Measurements from ENCODE around the gene AAGAB. TPM values are rescaled to one million over a fixed set of nuclear protein-coding genes. Genes with fewer than 3 reads are reported as not detected.
A peak's percentile ranks its signal among the peaks of the same experiment; 100 is the strongest.

Gene AAGAB
- total and polyA plus RNA-seq, 4 donors, result 16.4 to 24.5 (median 21.2) TPM

DNA sequence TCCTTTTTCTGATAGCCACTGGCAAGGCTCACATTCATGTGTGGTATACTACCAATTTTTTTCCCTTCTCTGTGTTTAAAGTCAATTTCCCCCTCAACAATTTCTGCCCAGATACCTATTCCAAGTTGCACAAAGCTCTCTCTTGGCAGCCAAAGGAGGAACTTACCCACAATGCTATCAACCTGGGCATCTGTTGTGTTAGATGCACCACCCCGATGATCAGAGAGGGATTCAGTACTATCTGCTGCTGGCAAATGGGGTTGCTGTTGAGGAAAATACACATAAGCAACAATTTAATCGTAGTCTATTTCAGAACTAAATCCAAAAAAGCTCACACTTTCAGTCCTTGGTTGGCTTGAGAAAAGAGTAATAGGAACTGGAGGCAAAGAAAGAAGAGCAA lies 46.1 kb downstream of the AAGAB start:
- peaks cover 0 to 2% of the 10 kb centered on the region in 2 donors for H3K4me1 ChIP-seq (ENCODE audit: control insufficient read depth in 1 of 2, insufficient read depth in 2 of 2, low read length in 2 of 2)
- H3K27me3 ChIP-seq (ENCODE audit: control insufficient read depth in 1 of 2, insufficient read depth in 2 of 2, low read length in 1 of 2), result no peaks in the 10 kb centered on the region
- no peak overlapping the region for H3K4me3 ChIP-seq (ENCODE audit: low read length in 2 of 2)
- ATAC-seq (ENCODE audit: low FRiP score), result no peak
- H3K36me3 ChIP-seq (ENCODE audit: control insufficient read depth in 1 of 2, insufficient read depth in 2 of 2, low read length in 1 of 2), result peaks cover 0 to 3% of the 10 kb centered on the region in 2 donors
- no peak overlapping the region for H3K27ac ChIP-seq (ENCODE audit: low read depth in 1 of 2, low read length in 2 of 2)
- intact Hi-C loops (cut with DNase I), result no loop called here
- DNase-seq, result no peak
- no peaks in the 10 kb centered on the region for H3K9me3 ChIP-seq (ENCODE audit: control insufficient read depth, low read length)
- WGBS, 2 donors, result 73 to 97% methylated on average over 2 of the region's 2 CpGs

- no peak for DNase-seq
- 98% methylated on average over 3 of the region's 3 CpGs for WGBS, 2 donors
- Histone ChIP-seq H3K36me3 (ENCODE audit: control insufficient read depth in 1 of 2, insufficient read depth in 2 of 2, low read length in 1 of 2) (peaks cover 0 to 3% of the 10 kb centered on the region in 2 donors), H3K27me3 (ENCODE audit: control insufficient read depth in 1 of 2, insufficient read depth in 2 of 2, low read length in 1 of 2) (no peaks in the 10 kb centered on the region), H3K9me3 (ENCODE audit: control insufficient read depth, low read length) (no peaks in the 10 kb centered on the region), H3K4me3 (ENCODE audit: low read length in 2 of 2) (no peak overlapping the region), H3K27ac (ENCODE audit: low read depth in 1 of 2, low read length in 2 of 2) (no peak overlapping the region), H3K4me1 (ENCODE audit: control insufficient read depth in 1 of 2, insufficient read depth in 2 of 2, low read length in 2 of 2) (peaks cover 0 to 2% of the 10 kb centered on the region in 2 donors)
- intact Hi-C loops (cut with DNase I), result no loop called here
- ATAC-seq (ENCODE audit: low FRiP score), result no peak
These were observed 46.8 kb downstream of the AAGAB start for GRCh38 chr15:67207555-67208207.

DNA sequence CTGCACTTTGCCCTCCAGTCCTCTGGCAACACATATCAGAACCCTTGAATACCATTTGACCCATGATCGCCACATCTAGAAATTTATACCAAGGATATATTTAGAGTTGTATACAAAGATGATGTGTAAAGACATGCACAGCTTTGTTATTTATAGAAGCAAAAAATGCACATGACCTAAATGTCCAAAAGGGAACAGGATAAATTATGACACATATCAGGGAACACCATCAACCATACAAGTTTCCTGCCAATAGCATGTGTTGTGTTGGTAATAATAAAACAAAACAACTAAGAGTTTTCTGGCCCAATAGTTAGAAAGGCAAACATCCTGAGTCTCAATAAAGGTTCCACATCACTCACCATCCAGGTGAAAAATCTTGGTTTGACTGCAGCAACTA lies 51.5 kb downstream of the AAGAB start:
- DNase-seq (no peak), ATAC-seq (ENCODE audit: low FRiP score) (no peak)
- Histone ChIP-seq H3K4me3 (ENCODE audit: low read length in 2 of 2) (no peak overlapping the region), H3K4me1 (ENCODE audit: control insufficient read depth in 1 of 2, insufficient read depth in 2 of 2, low read length in 2 of 2) (peaks cover 14 to 15% of the 10 kb centered on the region in 2 donors), H3K36me3 (ENCODE audit: control insufficient read depth in 1 of 2, insufficient read depth in 2 of 2, low read length in 1 of 2) (peaks cover 0 to 5% of the 10 kb centered on the region in 2 donors), H3K27me3 (ENCODE audit: control insufficient read depth in 1 of 2, insufficient read depth in 2 of 2, low read length in 1 of 2) (no peaks in the 10 kb centered on the region), H3K9me3 (ENCODE audit: control insufficient read depth, low read length) (no peaks in the 10 kb centered on the region), H3K27ac (ENCODE audit: low read depth in 1 of 2, low read length in 2 of 2) (no peak overlapping the region)
- 87% methylated on average over 1 of the region's 1 CpG for WGBS, 2 donors
- intact Hi-C loops (cut with DNase I), result no loop called here

DNA sequence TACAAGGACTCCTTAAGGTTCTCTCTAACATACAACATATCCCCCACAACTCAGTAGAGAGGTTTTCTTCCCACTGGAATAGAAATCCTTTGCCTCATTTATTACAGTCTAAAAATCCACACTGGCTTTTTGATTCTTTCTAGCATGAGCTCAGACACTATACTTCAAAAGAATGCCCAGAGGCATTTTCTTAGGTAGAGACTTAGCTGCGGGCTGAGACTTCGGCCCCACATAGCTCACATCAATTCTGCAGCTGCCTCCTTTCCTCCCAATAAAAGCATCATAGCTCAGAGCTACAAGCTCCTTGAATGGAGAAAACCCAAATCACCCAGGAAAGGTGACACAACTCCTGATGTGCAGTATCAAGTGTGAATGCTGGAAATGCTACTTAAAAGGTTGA lies 52.4 kb downstream of the AAGAB start:
- 83 to 89% methylated on average over 2 of the region's 2 CpGs for WGBS, 2 donors
- Histone ChIP-seq H3K4me3 (ENCODE audit: low read length in 2 of 2) (no peak overlapping the region), H3K4me1 (ENCODE audit: control insufficient read depth in 1 of 2, insufficient read depth in 2 of 2, low read length in 2 of 2) (peaks cover 14 to 15% of the 10 kb centered on the region in 2 donors), H3K36me3 (ENCODE audit: control insufficient read depth in 1 of 2, insufficient read depth in 2 of 2, low read length in 1 of 2) (peaks cover 0 to 3% of the 10 kb centered on the region in 2 donors), H3K27ac (ENCODE audit: low read depth in 1 of 2, low read length in 2 of 2) (no peak overlapping the region), H3K27me3 (ENCODE audit: control insufficient read depth in 1 of 2, insufficient read depth in 2 of 2, low read length in 1 of 2) (no peaks in the 10 kb centered on the region), H3K9me3 (ENCODE audit: control insufficient read depth, low read length) (no peaks in the 10 kb centered on the region)
- intact Hi-C loops (cut with DNase I), result no loop called here
- ATAC-seq (ENCODE audit: low FRiP score) (no peak), DNase-seq (no peak)

DNA sequence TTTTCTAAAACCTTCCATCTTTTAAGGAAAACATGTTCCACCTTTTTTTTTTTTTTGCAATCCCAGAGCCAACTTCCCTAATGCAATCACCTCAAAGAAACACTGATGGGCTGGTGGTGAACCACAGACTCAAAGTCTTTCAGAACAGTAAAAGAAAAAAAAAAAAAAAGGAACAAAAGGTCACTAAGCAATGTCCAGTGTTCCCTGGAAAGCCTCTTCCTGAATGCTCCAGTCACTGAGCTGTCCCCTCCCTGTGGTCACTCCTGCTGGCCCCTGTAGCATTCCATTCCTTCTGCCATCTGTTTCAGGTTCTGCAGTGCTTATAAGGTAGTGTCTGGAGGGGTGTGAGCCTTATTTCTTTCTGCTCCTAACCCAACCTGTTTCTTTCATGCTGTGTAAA lies 53.3 kb downstream of the AAGAB start:
- Histone ChIP-seq H3K4me1 (ENCODE audit: control insufficient read depth in 1 of 2, insufficient read depth in 2 of 2, low read length in 2 of 2) (peaks cover 14 to 15% of the 10 kb centered on the region in 2 donors), H3K27me3 (ENCODE audit: control insufficient read depth in 1 of 2, insufficient read depth in 2 of 2, low read length in 1 of 2) (no peaks in the 10 kb centered on the region), H3K36me3 (ENCODE audit: control insufficient read depth in 1 of 2, insufficient read depth in 2 of 2, low read length in 1 of 2) (peaks cover 0 to 3% of the 10 kb centered on the region in 2 donors), H3K9me3 (ENCODE audit: control insufficient read depth, low read length) (no peaks in the 10 kb centered on the region), H3K4me3 (ENCODE audit: low read length in 2 of 2) (no peak overlapping the region), H3K27ac (ENCODE audit: low read depth in 1 of 2, low read length in 2 of 2) (no peak overlapping the region)
- DNase-seq (no peak), ATAC-seq (ENCODE audit: low FRiP score) (no peak)
- intact Hi-C loops (cut with DNase I), result no loop called here

GRCh38 chr15:67199881-67200763 lies 54.3 kb downstream of the AAGAB start:
- Histone ChIP-seq H3K27me3 (ENCODE audit: control insufficient read depth in 1 of 2, insufficient read depth in 2 of 2, low read length in 1 of 2) (no peaks in the 10 kb centered on the region), H3K27ac (ENCODE audit: low read depth in 1 of 2, low read length in 2 of 2) (peak overlapping the region in 1 of 2 donors; percentile 85), H3K9me3 (ENCODE audit: control insufficient read depth, low read length) (no peaks in the 10 kb centered on the region), H3K4me3 (ENCODE audit: low read length in 2 of 2) (no peak overlapping the region), H3K4me1 (ENCODE audit: control insufficient read depth in 1 of 2, insufficient read depth in 2 of 2, low read length in 2 of 2) (peaks cover 14 to 15% of the 10 kb centered on the region in 2 donors), H3K36me3 (ENCODE audit: control insufficient read depth in 1 of 2, insufficient read depth in 2 of 2, low read length in 1 of 2) (peaks cover 0 to 3% of the 10 kb centered on the region in 2 donors)
- intact Hi-C loops (cut with DNase I), result no loop called here
- peak; percentile 49 for ATAC-seq (ENCODE audit: low FRiP score)
- no peak for DNase-seq
- 12 to 28% methylated on average over 8 of the region's 8 CpGs for WGBS, 2 donors

DNA sequence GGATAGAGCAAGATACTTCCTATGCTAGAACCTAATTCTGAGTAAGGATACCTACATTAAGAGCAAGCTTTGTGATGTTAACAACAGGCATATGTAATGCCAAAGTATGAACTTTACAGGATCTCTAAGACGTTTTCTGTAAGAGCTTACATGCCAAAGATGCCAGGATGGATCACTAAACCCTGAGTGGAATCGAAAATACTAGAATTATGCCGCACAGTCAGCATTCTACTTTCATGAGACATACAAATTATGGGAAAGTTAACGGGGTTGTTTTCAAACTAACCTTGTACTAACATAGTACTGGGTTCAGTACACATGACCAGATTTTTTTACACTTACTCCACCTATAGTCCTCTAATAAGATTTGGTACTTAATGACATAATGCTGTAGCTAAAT lies 55.1 kb downstream of the AAGAB start:
- Histone ChIP-seq H3K9me3 (ENCODE audit: control insufficient read depth, low read length) (no peaks in the 10 kb centered on the region), H3K27me3 (ENCODE audit: control insufficient read depth in 1 of 2, insufficient read depth in 2 of 2, low read length in 1 of 2) (no peaks in the 10 kb centered on the region), H3K4me1 (ENCODE audit: control insufficient read depth in 1 of 2, insufficient read depth in 2 of 2, low read length in 2 of 2) (peaks cover 17 to 18% of the 10 kb centered on the region in 2 donors), H3K27ac (ENCODE audit: low read depth in 1 of 2, low read length in 2 of 2) (no peak overlapping the region), H3K4me3 (ENCODE audit: low read length in 2 of 2) (no peak overlapping the region), H3K36me3 (ENCODE audit: control insufficient read depth in 1 of 2, insufficient read depth in 2 of 2, low read length in 1 of 2) (peaks cover 0 to 3% of the 10 kb centered on the region in 2 donors)
- no peak for DNase-seq
- intact Hi-C loops (cut with DNase I), result no loop called here
- ATAC-seq (ENCODE audit: low FRiP score), result no peak
- 69 to 75% methylated on average over 4 of the region's 4 CpGs for WGBS, 2 donors

DNA sequence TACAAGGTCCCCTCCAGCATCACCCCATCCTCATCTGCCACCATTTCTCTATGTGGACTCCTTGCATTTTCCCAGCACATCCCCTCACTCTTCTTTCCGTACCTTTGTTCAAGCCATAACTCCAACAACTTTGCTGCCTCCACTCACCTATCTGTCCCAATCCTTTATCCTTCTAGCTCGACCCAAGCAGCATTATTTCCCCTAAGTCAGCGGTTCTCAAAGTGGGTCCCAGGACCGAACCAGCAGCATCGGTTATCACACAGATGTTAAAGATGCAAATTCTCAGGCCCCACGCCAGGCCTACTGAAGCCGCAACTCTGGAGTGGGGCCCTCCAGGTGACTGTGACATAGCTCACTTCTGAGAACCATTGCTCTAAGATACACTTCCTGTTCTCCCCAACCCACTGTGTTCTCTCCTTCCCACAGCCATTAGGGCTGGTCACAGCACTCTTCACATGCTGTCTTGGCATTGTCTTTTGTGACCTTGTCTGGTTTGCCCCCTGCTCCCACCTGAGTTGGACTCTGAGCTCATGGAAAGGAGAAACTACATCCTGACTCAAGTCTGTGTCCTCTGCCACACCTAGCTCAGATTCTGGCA lies 56.2 kb downstream of the AAGAB start:
- H3K36me3 ChIP-seq (ENCODE audit: control insufficient read depth in 1 of 2, insufficient read depth in 2 of 2, low read length in 1 of 2), result peaks cover 0 to 3% of the 10 kb centered on the region in 2 donors
- H3K27me3 ChIP-seq (ENCODE audit: control insufficient read depth in 1 of 2, insufficient read depth in 2 of 2, low read length in 1 of 2), result no peaks in the 10 kb centered on the region
- no peak overlapping the region for H3K4me3 ChIP-seq (ENCODE audit: low read length in 2 of 2)
- intact Hi-C loops (cut with DNase I), result no loop called here
- no peaks in the 10 kb centered on the region for H3K9me3 ChIP-seq (ENCODE audit: control insufficient read depth, low read length)
- no peak for ATAC-seq (ENCODE audit: low FRiP score)
- 96 to 97% methylated on average over 7 of the region's 7 CpGs for WGBS, 2 donors
- peaks cover 17 to 18% of the 10 kb centered on the region in 2 donors for H3K4me1 ChIP-seq (ENCODE audit: control insufficient read depth in 1 of 2, insufficient read depth in 2 of 2, low read length in 2 of 2)
- no peak overlapping the region for H3K27ac ChIP-seq (ENCODE audit: low read depth in 1 of 2, low read length in 2 of 2)
- no peak for DNase-seq

All from aorta (tissue), 5 donors.